UCSD-AML1 (cell line): ENCODE data around the gene JAKMIP2.
"Not testable (repeated sequence)": the region's sequence is repeated elsewhere in the genome, so short reads cannot be mapped to it uniquely, and the experiment has no call there.

ENCODE experiments used
- DNase-seq: peaks from one replicate; lab custom pipeline; 2025; ENCODE audit not compliant: unreplicated experiment; lab: John Stamatoyannopoulos, UW

The JAKMIP2 gene

DNA sequence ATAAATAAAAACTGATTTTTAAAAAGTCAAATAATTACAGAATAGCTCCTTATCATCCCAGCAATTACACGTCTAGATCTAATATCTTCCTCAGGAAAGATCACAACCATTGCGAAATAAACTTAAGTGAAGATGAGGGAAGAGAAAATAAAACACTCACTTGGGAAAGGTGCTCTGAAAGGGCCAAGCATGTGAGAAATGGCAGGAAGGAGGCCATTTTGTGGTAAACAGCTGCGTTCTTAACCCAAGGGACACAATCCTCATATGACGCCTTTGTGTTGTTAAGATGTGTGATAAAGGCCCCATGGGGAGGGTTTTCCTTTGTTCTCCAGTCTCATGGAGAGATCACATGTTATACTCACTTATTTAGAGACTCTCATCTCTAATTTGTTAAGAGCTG lies 32.5 kb downstream of the JAKMIP2 start:
- no peak for DNase-seq

GRCh38 chr5:147748590-147748989 lies 33.9 kb downstream of the JAKMIP2 start:
- no peak for DNase-seq

DNA sequence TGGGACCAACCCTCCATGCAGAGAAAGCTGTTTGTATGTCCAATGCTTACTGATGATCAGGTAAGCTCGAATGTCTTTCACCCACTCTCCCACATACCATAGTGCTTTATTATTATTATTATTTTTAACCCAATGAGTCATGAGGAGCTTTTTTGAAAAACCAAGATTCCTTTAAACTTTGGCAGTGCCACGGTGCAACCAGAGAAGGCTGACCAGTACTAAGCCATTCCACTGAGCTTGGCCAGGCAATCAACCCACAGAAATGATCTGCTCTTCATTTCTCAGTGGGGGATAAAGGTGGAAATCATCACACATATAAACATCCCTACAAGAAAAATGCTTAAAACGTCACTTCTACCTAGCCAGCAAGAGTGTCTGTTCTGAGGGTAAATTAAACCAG lies 35.5 kb downstream of the JAKMIP2 start:
- DNase-seq, result no peak

DNA sequence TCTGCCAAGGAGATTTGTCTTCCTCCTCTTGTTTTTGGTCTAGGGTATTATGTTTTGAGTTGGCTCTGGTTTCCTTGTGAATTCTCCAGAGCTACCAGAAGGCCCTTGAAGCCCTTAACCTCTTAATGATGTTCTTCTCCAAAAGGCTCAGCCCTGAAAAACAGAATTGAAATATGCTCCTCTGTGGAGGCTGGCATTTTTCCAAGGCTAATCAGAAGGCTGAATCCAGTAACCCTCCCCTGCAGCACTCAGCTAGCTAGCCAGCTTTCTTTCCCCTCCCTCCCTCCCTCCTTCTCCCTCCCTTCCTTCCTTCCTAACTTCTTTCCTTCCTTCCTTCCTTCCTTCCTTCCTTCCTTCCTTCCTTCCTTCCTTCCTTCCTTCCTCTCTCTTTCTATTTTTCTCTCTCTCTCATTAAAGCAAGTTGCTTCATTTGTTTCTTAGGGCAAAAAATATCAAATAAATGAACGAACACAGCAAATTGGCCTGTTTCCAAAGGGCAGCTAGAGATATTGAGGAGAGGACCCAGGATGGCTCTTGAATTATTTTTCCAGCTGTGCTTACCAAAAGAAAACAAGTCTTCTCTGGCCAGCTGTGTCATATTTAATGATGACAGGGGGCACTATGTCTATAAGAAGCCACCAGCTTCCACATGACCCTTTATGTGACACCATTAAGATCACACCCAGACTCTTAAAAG lies 38.7 kb downstream of the JAKMIP2 start:
- DNase-seq, result no peak

DNA sequence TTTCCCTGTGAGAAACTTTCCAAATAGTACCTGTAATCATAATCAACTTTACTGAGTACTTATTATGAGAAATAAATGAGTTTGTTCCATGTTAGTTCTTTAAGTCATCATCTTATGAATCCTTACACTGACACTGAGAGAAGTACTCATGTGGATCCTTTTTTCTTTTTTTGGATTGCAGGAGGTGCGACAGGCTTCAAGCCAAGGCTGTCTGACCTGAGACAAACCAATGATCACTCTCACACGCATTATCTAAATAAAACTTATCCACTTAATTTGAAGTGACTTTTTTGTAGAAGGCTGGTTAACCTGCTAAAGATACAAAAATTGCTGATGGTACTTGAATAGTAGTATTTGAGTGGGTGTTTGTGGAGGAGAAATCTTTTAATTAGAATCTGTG lies 39.5 kb downstream of the JAKMIP2 start:
- DNase-seq, result no peak

DNA sequence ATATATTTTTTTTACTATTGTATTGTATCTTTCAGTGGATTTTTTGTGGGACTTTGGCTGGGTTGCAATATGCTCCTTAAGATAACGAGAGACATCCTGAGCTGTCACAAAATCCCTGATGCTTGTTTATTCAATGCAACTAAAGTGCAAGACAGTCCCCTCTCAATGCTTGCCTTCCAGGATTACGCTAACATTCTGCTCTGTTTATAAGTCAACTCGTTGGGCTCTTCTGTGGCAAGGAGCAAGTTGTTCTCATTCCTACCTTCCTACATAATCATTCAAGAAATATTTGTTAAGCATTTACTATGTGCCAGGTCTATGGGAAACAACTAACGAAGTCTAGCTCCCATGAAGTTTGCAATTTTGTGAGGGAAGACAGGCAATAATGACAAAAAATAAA lies 40.4 kb downstream of the JAKMIP2 start:
- DNase-seq, result no peak

DNA sequence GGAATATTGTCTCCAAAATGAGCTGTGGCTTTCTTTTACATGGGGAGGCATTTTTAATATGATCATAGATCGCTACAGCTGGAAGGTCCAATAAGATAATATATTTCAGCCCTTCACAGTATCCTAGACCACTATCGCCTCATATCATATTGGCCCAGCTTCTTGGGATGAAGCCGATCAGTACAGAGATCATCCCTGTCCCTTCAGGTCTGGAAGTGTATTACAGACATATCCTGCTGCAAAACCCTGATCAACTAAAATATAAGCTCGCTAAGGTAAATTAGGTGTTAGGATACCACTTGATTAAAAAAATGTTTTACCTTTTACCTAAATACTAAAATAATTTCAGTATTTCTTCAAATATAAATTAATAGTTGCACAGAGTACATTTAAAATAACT lies 41.7 kb downstream of the JAKMIP2 start:
- no peak for DNase-seq

GRCh38 chr5:147737921-147738320 lies 44.6 kb downstream of the JAKMIP2 start:
- DNase-seq, result no peak

DNA sequence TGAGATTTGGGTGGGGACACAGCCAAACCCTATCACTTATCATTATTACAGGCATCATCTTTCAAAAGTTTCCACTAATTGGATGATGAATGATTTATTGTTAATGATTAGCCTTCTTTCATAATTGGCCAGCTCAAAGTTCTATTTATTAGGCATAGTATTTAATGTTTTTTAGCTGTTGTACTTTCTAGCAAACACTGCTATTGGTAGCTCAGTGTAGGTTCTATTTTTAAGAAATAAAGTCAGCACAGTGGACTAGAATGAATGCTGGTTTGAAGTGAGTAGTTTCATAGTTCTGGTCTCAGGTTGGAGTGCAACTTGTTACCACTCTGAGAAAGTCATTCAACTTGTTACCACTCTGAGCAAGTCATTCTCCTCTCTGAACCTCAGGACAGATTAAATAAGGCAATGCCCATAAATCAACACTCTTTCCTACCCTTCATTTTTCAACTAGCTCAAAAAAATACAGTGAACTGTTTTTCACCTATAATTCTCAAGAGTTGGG lies 46.9 kb downstream of the JAKMIP2 start:
- DNase-seq, result no peak

- DNase-seq, result no peak
Observed at GRCh38 chr5:147734894-147735293, 47.6 kb downstream of the JAKMIP2 start.

GRCh38 chr5:147733075-147733474 lies 49.5 kb downstream of the JAKMIP2 start:
- no peak for DNase-seq

DNA sequence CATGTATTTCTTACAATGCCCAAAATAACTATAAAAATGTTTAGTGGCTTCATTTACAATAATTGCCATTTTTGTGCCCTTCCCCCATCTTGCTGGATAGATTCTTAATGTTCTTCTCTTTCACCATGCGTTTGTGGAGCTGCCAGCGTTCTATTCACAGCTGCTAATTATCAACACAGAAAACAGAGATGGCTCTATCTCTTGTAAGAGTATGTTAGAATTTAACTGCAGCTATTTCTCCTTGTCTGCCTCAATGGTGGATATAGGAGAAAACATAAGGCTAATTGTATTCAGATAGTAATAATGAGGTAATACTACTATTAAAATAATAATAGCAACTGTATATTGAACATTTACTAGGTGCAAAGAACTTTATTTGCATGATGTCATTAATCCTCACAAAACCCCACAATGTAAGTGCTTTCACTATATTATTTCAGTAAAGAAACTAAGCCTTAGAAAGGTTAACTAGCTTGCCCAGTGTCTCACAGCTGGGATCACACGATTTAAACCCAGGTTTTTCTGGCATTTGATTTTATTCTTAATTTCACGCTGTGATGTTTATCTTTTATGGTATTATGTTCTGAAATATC lies 50.1 kb downstream of the JAKMIP2 start:
- no peak for DNase-seq

- no peak for DNase-seq
Observed at GRCh38 chr5:147731431-147732290, 50.9 kb downstream of the JAKMIP2 start.

GRCh38 chr5:147727200-147727599 lies 55.3 kb downstream of the JAKMIP2 start:
- DNase-seq, result no peak

GRCh38 chr5:147721191-147721960 lies 61.2 kb downstream of the JAKMIP2 start:
- DNase-seq, result not testable (repeated sequence)

DNA sequence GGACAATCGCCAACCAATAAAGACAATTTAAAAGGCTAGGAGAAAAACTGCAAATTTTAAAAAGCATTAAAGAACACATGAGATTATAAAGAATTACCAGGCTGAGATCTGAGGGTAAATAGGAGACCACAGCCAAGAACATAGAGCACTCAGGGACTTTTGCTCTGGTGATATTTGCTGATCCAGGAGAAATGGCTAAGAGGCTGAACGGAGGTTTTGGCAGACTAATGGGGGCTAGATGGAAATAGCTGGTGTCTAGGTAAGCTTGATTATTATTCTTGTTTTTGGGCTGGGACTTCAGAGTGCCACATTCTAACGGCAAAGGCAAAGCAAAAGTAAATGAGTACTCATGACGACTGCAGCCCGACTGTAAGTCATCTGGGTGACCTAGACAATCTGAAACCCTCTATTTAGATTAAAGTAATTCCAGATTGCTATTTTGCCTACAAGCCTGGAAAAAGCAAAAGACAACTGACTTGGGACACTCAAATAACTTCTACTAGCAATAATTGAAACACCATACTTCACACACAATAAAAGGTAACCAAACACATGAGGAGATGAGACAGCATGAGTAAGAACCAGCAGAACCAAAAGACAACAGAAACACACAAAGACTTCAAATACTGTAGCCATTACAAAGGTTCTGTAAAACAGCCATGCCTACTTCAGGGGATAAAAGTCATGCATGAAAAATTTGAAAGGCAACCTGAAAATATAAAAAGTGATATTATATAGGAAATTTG lies 68.8 kb downstream of the JAKMIP2 start:
- no peak for DNase-seq

DNA sequence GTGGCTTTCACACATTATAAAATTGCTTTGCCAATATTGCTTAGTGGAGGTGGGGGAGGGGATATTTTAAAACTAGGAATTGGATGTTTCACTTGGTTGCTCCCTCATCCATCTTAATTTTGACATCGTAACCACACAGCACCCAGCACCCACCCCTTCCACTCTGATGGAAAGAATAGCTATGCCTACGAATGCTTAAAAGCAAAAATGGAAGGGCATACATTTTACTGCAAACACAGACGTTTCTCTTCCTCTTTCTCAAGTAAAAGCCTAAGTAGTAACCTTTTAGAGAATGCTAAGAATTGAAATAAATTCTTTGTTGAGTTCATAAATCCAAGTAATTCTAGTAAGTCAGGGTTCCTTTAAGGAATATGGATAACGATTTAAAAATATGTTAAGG lies 69.9 kb downstream of the JAKMIP2 start:
- no peak for DNase-seq

DNA sequence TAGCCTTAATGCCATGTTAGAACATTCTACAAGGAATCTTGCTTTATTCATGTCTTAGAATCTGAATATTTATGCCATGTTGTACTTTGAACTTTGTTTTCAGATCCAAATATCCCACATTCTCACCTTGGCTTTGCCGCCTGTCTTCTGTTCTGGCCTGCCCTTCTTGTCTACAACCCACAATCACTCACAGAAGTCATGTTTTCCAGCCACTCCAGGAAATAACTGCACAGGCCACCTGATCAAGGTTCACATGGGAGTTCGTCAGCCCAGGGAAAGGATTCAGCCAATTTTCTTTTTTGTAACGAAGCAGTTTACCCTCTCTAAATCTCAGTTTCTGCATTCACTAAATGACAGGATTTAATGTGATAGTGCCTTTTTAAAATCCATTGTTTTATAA lies 70.5 kb downstream of the JAKMIP2 start:
- no peak for DNase-seq

DNA sequence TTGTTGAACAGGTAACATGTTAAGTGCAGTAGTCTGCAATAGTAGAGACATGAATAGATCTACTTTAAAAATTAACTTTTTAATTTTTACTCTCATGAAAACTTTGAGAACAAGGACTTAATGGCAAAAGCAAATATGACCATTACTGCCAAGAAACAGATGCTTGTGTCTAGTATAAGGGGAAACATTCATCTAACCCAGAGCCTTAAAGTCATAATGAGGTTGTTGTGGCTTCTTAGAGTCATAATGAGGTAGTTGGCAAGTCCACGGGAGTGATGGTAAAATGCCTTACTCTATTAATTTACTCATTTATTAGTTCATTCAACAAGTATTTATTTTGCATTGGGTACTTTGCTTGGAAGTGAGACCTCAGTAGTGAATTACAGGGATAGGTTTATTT lies 71.5 kb downstream of the JAKMIP2 start:
- no peak for DNase-seq

- no peak for DNase-seq
Observed at GRCh38 chr5:147708708-147709107, 73.8 kb downstream of the JAKMIP2 start.
